ENCODE data around the gene HAUS8.
"Not testable (repeated sequence)": the region's sequence is repeated elsewhere in the genome, so short reads cannot be mapped to it uniquely, and the experiment has no call there.

The HAUS8 gene

GRCh38 chr19:17107546-17108452 is 32.5 kb upstream of the HAUS8 start:
- no peak overlapping the region for H3K4me2 ChIP-seq (ENCODE audit: low read depth, low read length)
- H3K27ac ChIP-seq (ENCODE audit: low read length): no peak overlapping the region
- no peaks in the 10 kb centered on the region for H3F3A ChIP-seq (ENCODE audit: insufficient read depth, low read length)
- H3K4me1 ChIP-seq (ENCODE audit: low read length): no peaks in the 10 kb centered on the region
- no peak overlapping the region for H2AFZ ChIP-seq (ENCODE audit: low read length)
- H3K4me3 ChIP-seq (ENCODE audit: low read length): no peak overlapping the region
- H3K9ac ChIP-seq (ENCODE audit: low read length): no peak overlapping the region
- no peaks in the 10 kb centered on the region for H4K20me1 ChIP-seq (ENCODE audit: insufficient read depth, low read length)
- TF ChIP-seq CTCF (IDR thresholded peaks at IDR 0.05; ENCODE audit: low read length): no peak
- TF ChIP-seq EZH2 (optimal IDR thresholded peaks at IDR 0.05; ENCODE audit: low read depth, low read length): no peak
- TF ChIP-seq EZH2phosphoT487 (IDR thresholded peaks at IDR 0.05; ENCODE audit: low read length): no peak
- H3K79me2 ChIP-seq (ENCODE audit: low read length): peaks cover 4% of the 10 kb centered on the region
- no peaks in the 10 kb centered on the region for H3K9me3 ChIP-seq (replicated peaks; ENCODE audit: insufficient read depth, low read length)
- DNase-seq: no peak
- no peaks in the 10 kb centered on the region for H3K9me2 ChIP-seq (replicated peaks; ENCODE audit: insufficient read depth, low read length)
- no peaks in the 10 kb centered on the region for H3K27me3 ChIP-seq (replicated peaks; ENCODE audit: insufficient read depth, low read length)
- no peaks in the 10 kb centered on the region for H3K36me3 ChIP-seq (replicated peaks; ENCODE audit: insufficient read depth, low read length)

- not testable (repeated sequence) for H3K4me2 ChIP-seq (ENCODE audit: low read depth, low read length); H3K9ac ChIP-seq (ENCODE audit: low read length); H3F3A ChIP-seq (ENCODE audit: insufficient read depth, low read length); H3K4me1 ChIP-seq (ENCODE audit: low read length); H3K4me3 ChIP-seq (ENCODE audit: low read length); H3K9me3 ChIP-seq (replicated peaks; ENCODE audit: insufficient read depth, low read length); H3K79me2 ChIP-seq (ENCODE audit: low read length); H3K27me3 ChIP-seq (replicated peaks; ENCODE audit: insufficient read depth, low read length); H2AFZ ChIP-seq (ENCODE audit: low read length); H4K20me1 ChIP-seq (ENCODE audit: insufficient read depth, low read length); H3K9me2 ChIP-seq (replicated peaks; ENCODE audit: insufficient read depth, low read length); DNase-seq; H3K36me3 ChIP-seq (replicated peaks; ENCODE audit: insufficient read depth, low read length); H3K27ac ChIP-seq (ENCODE audit: low read length)
Observed at GRCh38 chr19:17106964-17107363, 31.7 kb upstream of the HAUS8 start.

- H3K4me1 ChIP-seq (ENCODE audit: low read length): no peaks in the 10 kb centered on the region
- no peaks in the 10 kb centered on the region for H3K27me3 ChIP-seq (replicated peaks; ENCODE audit: insufficient read depth, low read length)
- H3K27ac ChIP-seq (ENCODE audit: low read length): no peak overlapping the region
- H3F3A ChIP-seq (ENCODE audit: insufficient read depth, low read length): no peaks in the 10 kb centered on the region
- H3K36me3 ChIP-seq (replicated peaks; ENCODE audit: insufficient read depth, low read length): peaks cover 8% of the 10 kb centered on the region
- TF ChIP-seq CTCF (IDR thresholded peaks at IDR 0.05; ENCODE audit: low read length) (no peak), EZH2 (optimal IDR thresholded peaks at IDR 0.05; ENCODE audit: low read depth, low read length) (no peak), EZH2phosphoT487 (IDR thresholded peaks at IDR 0.05; ENCODE audit: low read length) (no peak)
- no peak overlapping the region for H2AFZ ChIP-seq (ENCODE audit: low read length)
- H3K4me2 ChIP-seq (ENCODE audit: low read depth, low read length): no peak overlapping the region
- no peak overlapping the region for H3K4me3 ChIP-seq (ENCODE audit: low read length)
- no peaks in the 10 kb centered on the region for H4K20me1 ChIP-seq (ENCODE audit: insufficient read depth, low read length)
- no peaks in the 10 kb centered on the region for H3K9me3 ChIP-seq (replicated peaks; ENCODE audit: insufficient read depth, low read length)
- H3K9me2 ChIP-seq (replicated peaks; ENCODE audit: insufficient read depth, low read length): no peaks in the 10 kb centered on the region
- H3K9ac ChIP-seq (ENCODE audit: low read length): no peak overlapping the region
- DNase-seq: no peak
- H3K79me2 ChIP-seq (ENCODE audit: low read length): peaks cover 10% of the 10 kb centered on the region
Observed at GRCh38 chr19:17105556-17105955, 30.3 kb upstream of the HAUS8 start.

GRCh38 chr19:17104679-17105078 is 29.4 kb upstream of the HAUS8 start:
- Histone ChIP-seq H3K4me1 (ENCODE audit: low read length) (no peaks in the 10 kb centered on the region), H3K27me3 (replicated peaks; ENCODE audit: insufficient read depth, low read length) (no peaks in the 10 kb centered on the region), H3K9ac (ENCODE audit: low read length) (no peak overlapping the region), H3K9me2 (replicated peaks; ENCODE audit: insufficient read depth, low read length) (no peaks in the 10 kb centered on the region), H3K36me3 (replicated peaks; ENCODE audit: insufficient read depth, low read length) (peaks cover 8% of the 10 kb centered on the region), H3K9me3 (replicated peaks; ENCODE audit: insufficient read depth, low read length) (no peaks in the 10 kb centered on the region), H3K4me3 (ENCODE audit: low read length) (no peak overlapping the region), H4K20me1 (ENCODE audit: insufficient read depth, low read length) (no peaks in the 10 kb centered on the region), H3F3A (ENCODE audit: insufficient read depth, low read length) (no peaks in the 10 kb centered on the region), H3K4me2 (ENCODE audit: low read depth, low read length) (no peak overlapping the region), H2AFZ (ENCODE audit: low read length) (no peak overlapping the region), H3K79me2 (ENCODE audit: low read length) (peaks cover 14% of the 10 kb centered on the region), H3K27ac (ENCODE audit: low read length) (no peak overlapping the region)
- DNase-seq: no peak
- TF ChIP-seq EZH2phosphoT487 (IDR thresholded peaks at IDR 0.05; ENCODE audit: low read length) (no peak), EZH2 (optimal IDR thresholded peaks at IDR 0.05; ENCODE audit: low read depth, low read length) (no peak), CTCF (IDR thresholded peaks at IDR 0.05; ENCODE audit: low read length) (no peak)

Data from MM.1S (cell line).